GM12878 (cell line): ENCODE results near the gene TMEM79. TPM values are rescaled to one million over a fixed set of nuclear protein-coding genes. Genes with fewer than 3 reads are reported as not detected.

Experiments
- BACH1 ChIP-seq: fragments of 450-650 bp; IDR thresholded peaks from 2 replicates; pipeline ENCODE4 v1.6.1; 2017; ENCODE audit warnings: mild to moderate bottlenecking, borderline replicate concordance
- BMI1 ChIP-seq: fragments of 450-650 bp; IDR thresholded peaks from 2 replicates; pipeline ENCODE4 v1.6.1; 2016; ENCODE audit warnings: mild to moderate bottlenecking, moderate library complexity, borderline replicate concordance
- CREB1 ChIP-seq: IDR thresholded peaks from 2 replicates; pipeline ENCODE4 v1.6.1; 2012; ENCODE audit warnings: low read depth, mild to moderate bottlenecking, inconsistent platforms
- EP300 ChIP-seq, 2 experiments: fragments of 150-350 bp in 1 of 2; IDR thresholded peaks; 2 replicates each; pipeline ENCODE4 v1.6.1; 2011 to 2012; ENCODE audit warnings: low read depth in 2 of 2, low read length in 2 of 2, borderline replicate concordance in 1 of 2, improper control_type of control experiment in 1 of 2, inconsistent platforms in 1 of 2; ENCODE audit not compliant: control insufficient read depth in 1 of 2
- ESRRA ChIP-seq: IDR thresholded peaks from 2 replicates; pipeline ENCODE4 v1.6.1; 2012; ENCODE audit warnings: mild to moderate bottlenecking, low read length, improper control_type of control experiment
- GATAD2B ChIP-seq: fragments of 450-650 bp; conservative IDR thresholded peaks from 2 replicates; pipeline ENCODE4 v1.6.1; 2017; ENCODE audit warnings: low read depth, mild to moderate bottlenecking, moderate library complexity
- JUND ChIP-seq: IDR thresholded peaks from 2 replicates; pipeline ENCODE4 v1.6.1; 2012; ENCODE audit warnings: low read depth, mild to moderate bottlenecking, low read length, improper control_type of control experiment, moderate library complexity
- MEF2B ChIP-seq: fragments of 450-650 bp; IDR thresholded peaks from 2 replicates; pipeline ENCODE4 v1.6.1; 2018; ENCODE audit warnings: mild to moderate bottlenecking, moderate library complexity; ENCODE audit not compliant: partially characterized antibody, poor library complexity, severe bottlenecking
- MTA2 ChIP-seq: fragments of 450-650 bp; IDR thresholded peaks from 2 replicates; pipeline ENCODE4 v1.6.1; 2016; ENCODE audit warnings: low read depth, mild to moderate bottlenecking, moderate library complexity
- PAX5 ChIP-seq: IDR thresholded peaks from 2 replicates; pipeline ENCODE4 v1.6.1; 2011; ENCODE audit warnings: low read depth, low read length, borderline replicate concordance
- PML ChIP-seq: IDR thresholded peaks from 2 replicates; pipeline ENCODE4 v1.6.1; 2012; ENCODE audit warnings: low read length, inconsistent platforms
- POLR2AphosphoS2 ChIP-seq: IDR thresholded peaks from 2 replicates; pipeline ENCODE4 v1.6.1; 2011; ENCODE audit warnings: low read depth, mild to moderate bottlenecking, low read length, improper control_type of control experiment, moderate library complexity
- RB1 ChIP-seq: fragments of 450-650 bp; formaldehyde crosslinking; IDR thresholded peaks from 2 replicates; pipeline ENCODE4 v1.6.1; 2017; ENCODE audit warnings: mild to moderate bottlenecking, borderline replicate concordance
- RCOR1 ChIP-seq: conservative IDR thresholded peaks from 2 replicates; pipeline ENCODE4 v1.6.1; 2012; ENCODE audit warnings: low read depth, low read length, improper control_type of control experiment
- SMAD5 ChIP-seq: IDR thresholded peaks from 2 replicates; pipeline ENCODE4 v1.6.1; 2016; ENCODE audit warnings: antibody characterized with exemption, low read depth
- SREBF2 ChIP-seq: IDR thresholded peaks from 2 replicates; pipeline ENCODE4 v1.6.1; 2012; ENCODE audit warnings: mild to moderate bottlenecking, low read length
- YY1 ChIP-seq: IDR thresholded peaks from 2 replicates; pipeline ENCODE4 v1.6.1; 2011; ENCODE audit warnings: low read depth, mild to moderate bottlenecking, low read length
- ZNF217 ChIP-seq: fragments of 450-650 bp; IDR thresholded peaks from 2 replicates; pipeline ENCODE4 v1.6.1; 2017; ENCODE audit warnings: antibody characterized with exemption, mild to moderate bottlenecking
- ZNF384 ChIP-seq: IDR thresholded peaks from 2 replicates; pipeline ENCODE4 v1.6.1; 2012; ENCODE audit warnings: low read depth, mild to moderate bottlenecking, low read length, improper control_type of control experiment, borderline replicate concordance
- polyA plus RNA-seq, 11 experiments: library from polyadenylated mRNA; depleted of rRNA in 4 of 11; unstranded in 6 of 11; stranded (reverse) in 5 of 11; fragments of >200 nt; fragmentation: Nextera tagmentation in 4 of 11; fragmentation: Illumina TruSeq in 1 of 11; extraction: Ambion mirVana in 4 of 11; extraction: Trizol in 1 of 11; gene quantifications; 1 replicate in 1 of 11; 2 replicates in 10 of 11; pipeline versions ENCODE4 v1.2.1 to v1.2.3, GENCODE V29; 2011 to 2016; ENCODE audit warnings: inconsistent platforms in 2 of 11, missing spikeins in 2 of 11, low read depth in 1 of 11
- total RNA-seq, 4 experiments: library from RNA; depleted of rRNA in 3 of 4; stranded (reverse); fragments of >200 nt in 3 of 4; fragmentation: Illumina TruSeq in 1 of 4; extraction: Trizol in 1 of 4; gene quantifications; 2 replicates each; pipeline versions ENCODE4 v1.2.1 to v1.2.3, GENCODE V29; 2013 to 2021
- TF ChIP-seq, protein P1 (sequence below): fragments of 450-650 bp; IDR thresholded peaks from 2 replicates; pipeline ENCODE4 v1.6.1; 2017; ENCODE audit warnings: antibody characterized with exemption, mild to moderate bottlenecking, moderate library complexity
- TF ChIP-seq, protein P2 (sequence below): IDR thresholded peaks from 2 replicates; pipeline ENCODE4 v1.6.1; 2012; ENCODE audit warnings: low read depth, low read length, improper control_type of control experiment
- TF ChIP-seq, protein P3 (sequence below): fragments of 450-650 bp; conservative IDR thresholded peaks from 2 replicates; pipeline ENCODE4 v1.6.1; 2017; ENCODE audit warnings: mild to moderate bottlenecking, moderate library complexity
- TF ChIP-seq, protein P4 (sequence below): fragments of 450-650 bp; formaldehyde crosslinking; IDR thresholded peaks from 2 replicates; pipeline ENCODE4 v1.4.0; 2022; ENCODE audit warnings: mild to moderate bottlenecking, moderate library complexity

The TMEM79 gene
- total and polyA plus RNA-seq, 10 of the 15 experiments (the other 5 are each of a cell fraction or from before 2014, with no cell fraction given) = 0.47 to 5.2 (median 3.8) TPM

DNA sequence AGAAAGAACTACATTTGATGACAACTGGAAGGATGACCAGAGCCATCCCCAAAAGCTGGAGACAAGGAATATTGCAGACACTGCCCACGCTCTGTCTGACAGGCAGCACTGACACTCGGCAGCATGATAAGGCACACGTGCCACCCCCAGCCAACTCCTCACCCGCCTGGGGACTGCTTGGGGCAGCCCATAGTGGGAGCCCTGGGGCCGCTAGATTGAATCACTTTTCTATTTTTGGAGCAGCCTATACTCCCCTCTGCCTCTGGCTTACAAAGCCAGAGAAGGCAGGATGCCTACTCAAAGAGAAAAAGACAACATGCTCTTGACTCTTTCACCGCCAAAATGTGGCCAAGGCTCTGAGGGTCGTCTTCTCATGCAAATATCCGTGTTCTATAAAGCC is 2.8 kb upstream of the TMEM79 start (continued):
- TF ChIP-seq, protein P1, sequence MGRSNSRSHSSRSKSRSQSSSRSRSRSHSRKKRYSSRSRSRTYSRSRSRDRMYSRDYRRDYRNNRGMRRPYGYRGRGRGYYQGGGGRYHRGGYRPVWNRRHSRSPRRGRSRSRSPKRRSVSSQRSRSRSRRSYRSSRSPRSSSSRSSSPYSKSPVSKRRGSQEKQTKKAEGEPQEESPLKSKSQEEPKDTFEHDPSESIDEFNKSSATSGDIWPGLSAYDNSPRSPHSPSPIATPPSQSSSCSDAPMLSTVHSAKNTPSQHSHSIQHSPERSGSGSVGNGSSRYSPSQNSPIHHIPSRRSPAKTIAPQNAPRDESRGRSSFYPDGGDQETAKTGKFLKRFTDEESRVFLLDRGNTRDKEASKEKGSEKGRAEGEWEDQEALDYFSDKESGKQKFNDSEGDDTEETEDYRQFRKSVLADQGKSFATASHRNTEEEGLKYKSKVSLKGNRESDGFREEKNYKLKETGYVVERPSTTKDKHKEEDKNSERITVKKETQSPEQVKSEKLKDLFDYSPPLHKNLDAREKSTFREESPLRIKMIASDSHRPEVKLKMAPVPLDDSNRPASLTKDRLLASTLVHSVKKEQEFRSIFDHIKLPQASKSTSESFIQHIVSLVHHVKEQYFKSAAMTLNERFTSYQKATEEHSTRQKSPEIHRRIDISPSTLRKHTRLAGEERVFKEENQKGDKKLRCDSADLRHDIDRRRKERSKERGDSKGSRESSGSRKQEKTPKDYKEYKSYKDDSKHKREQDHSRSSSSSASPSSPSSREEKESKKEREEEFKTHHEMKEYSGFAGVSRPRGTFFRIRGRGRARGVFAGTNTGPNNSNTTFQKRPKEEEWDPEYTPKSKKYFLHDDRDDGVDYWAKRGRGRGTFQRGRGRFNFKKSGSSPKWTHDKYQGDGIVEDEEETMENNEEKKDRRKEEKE = no peak
- TF ChIP-seq SREBF2 (no peak), BMI1 (no peak), BACH1 (no peak), PAX5 (no peak), ZNF384 (no peak), CREB1 (no peak), MEF2B (peak; percentile 82), ZNF217 (no peak), EP300 (IDR thresholded peaks at IDR 0.05; ENCODE audit: borderline replicate concordance in 1 of 2, control insufficient read depth in 1 of 2, low read depth in 2 of 2, low read length in 2 of 2) (no peak), SMAD5 (no peak), MTA2 (no peak), YY1 (no peak), RB1 (no peak), RCOR1 (no peak), JUND (peak; percentile 78; the same call in 1 of the 2 replicates), POLR2AphosphoS2 (no peak), GATAD2B (0 out of 2 replicates have a peak, but pooled peaks have one; percentile 3), ESRRA (no peak), PML (no peak)
- TF ChIP-seq, protein P2, sequence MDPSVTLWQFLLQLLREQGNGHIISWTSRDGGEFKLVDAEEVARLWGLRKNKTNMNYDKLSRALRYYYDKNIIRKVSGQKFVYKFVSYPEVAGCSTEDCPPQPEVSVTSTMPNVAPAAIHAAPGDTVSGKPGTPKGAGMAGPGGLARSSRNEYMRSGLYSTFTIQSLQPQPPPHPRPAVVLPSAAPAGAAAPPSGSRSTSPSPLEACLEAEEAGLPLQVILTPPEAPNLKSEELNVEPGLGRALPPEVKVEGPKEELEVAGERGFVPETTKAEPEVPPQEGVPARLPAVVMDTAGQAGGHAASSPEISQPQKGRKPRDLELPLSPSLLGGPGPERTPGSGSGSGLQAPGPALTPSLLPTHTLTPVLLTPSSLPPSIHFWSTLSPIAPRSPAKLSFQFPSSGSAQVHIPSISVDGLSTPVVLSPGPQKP = no peak
- TF ChIP-seq, protein P3, sequence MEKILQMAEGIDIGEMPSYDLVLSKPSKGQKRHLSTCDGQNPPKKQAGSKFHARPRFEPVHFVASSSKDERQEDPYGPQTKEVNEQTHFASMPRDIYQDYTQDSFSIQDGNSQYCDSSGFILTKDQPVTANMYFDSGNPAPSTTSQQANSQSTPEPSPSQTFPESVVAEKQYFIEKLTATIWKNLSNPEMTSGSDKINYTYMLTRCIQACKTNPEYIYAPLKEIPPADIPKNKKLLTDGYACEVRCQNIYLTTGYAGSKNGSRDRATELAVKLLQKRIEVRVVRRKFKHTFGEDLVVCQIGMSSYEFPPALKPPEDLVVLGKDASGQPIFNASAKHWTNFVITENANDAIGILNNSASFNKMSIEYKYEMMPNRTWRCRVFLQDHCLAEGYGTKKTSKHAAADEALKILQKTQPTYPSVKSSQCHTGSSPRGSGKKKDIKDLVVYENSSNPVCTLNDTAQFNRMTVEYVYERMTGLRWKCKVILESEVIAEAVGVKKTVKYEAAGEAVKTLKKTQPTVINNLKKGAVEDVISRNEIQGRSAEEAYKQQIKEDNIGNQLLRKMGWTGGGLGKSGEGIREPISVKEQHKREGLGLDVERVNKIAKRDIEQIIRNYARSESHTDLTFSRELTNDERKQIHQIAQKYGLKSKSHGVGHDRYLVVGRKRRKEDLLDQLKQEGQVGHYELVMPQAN = peak; percentile 93
- TF ChIP-seq, protein P4, sequence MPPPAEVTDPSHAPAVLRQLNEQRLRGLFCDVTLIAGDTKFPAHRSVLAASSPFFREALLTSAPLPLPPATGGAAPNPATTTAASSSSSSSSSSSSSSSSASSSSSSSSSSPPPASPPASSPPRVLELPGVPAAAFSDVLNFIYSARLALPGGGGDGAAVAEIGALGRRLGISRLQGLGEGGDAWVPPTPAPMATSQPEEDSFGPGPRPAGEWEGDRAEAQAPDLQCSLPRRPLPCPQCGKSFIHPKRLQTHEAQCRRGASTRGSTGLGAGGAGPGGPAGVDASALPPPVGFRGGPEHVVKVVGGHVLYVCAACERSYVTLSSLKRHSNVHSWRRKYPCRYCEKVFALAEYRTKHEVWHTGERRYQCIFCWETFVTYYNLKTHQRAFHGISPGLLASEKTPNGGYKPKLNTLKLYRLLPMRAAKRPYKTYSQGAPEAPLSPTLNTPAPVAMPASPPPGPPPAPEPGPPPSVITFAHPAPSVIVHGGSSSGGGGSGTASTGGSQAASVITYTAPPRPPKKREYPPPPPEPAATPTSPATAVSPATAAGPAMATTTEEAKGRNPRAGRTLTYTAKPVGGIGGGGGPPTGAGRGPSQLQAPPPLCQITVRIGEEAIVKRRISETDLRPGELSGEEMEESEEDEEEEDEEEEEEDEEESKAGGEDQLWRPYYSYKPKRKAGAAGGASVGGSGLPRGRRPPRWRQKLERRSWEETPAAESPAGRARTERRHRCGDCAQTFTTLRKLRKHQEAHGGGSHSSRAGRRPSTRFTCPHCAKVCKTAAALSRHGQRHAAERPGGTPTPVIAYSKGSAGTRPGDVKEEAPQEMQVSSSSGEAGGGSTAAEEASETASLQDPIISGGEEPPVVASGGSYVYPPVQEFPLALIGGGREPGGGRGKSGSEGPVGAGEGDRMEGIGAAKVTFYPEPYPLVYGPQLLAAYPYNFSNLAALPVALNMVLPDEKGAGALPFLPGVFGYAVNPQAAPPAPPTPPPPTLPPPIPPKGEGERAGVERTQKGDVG (CRISPR knock-in tag) = no peak
